ENCODE measurements around the gene SYT7. TPM values are rescaled to one million over a fixed set of nuclear protein-coding genes. Genes with fewer than 3 reads are reported as not detected.

The SYT7 gene
- total and polyA plus RNA-seq, 12 donors: 11.5 to 26.1 (median 18.7) TPM

GRCh38 chr11:61542024-61542461 lies 38.8 kb downstream of the SYT7 start:
- no peak overlapping the region for H3K27ac ChIP-seq
- no peaks in the 10 kb centered on the region for H3K36me3 ChIP-seq
- DNase-seq (no peak), ATAC-seq (peak in 1 of 8 donors; percentile 1)
- H3K9me3 ChIP-seq: no peaks in the 10 kb centered on the region
- 53 to 61% methylated on average over 19 of the region's 19 CpGs for WGBS, 2 donors
- H3K4me3 ChIP-seq: no peak overlapping the region
- TF ChIP-seq CTCF (IDR thresholded peaks at IDR 0.05): no peak
- no peaks in the 10 kb centered on the region for H3K27me3 ChIP-seq
- peaks cover 0 to 40% (median 16%) of the 10 kb centered on the region in 9 donors for H3K4me1 ChIP-seq
- intact Hi-C loops (cut with DNase I): no loop called here

DNA sequence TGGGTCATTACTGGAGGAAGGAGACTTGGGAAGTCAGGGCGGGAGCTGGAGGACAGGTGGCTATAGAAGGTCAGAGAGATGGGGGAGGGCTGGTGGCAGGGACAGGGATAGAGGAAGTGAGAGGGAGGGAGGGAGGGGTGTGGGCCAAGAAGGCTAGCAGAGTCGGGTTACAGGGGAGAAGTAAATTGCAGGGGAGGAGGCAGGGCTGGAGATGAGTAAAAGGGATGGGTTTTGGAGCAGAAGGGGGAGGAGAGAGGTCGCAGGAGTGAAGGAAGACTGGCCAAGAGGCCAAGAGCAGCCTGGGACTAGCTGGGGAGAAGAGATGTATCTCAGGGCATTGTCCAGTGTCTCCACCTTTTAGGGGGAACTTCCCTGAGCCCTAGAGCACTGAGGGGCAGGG lies 39.3 kb downstream of the SYT7 start:
- Histone ChIP-seq H3K4me3 (no peak overlapping the region), H3K27ac (no peak overlapping the region), H3K9me3 (no peaks in the 10 kb centered on the region), H3K4me1 (peaks cover 0 to 41% (median 16%) of the 10 kb centered on the region in 9 donors), H3K36me3 (no peaks in the 10 kb centered on the region), H3K27me3 (no peaks in the 10 kb centered on the region)
- intact Hi-C loops (cut with DNase I): no loop called here
- 33 to 50% methylated on average over 3 of the region's 3 CpGs for WGBS, 2 donors
- ATAC-seq (peak in 1 of 8 donors; percentile 7), DNase-seq (no peak)
- TF ChIP-seq CTCF (IDR thresholded peaks at IDR 0.05): no peak

- no peaks in the 10 kb centered on the region for H3K9me3 ChIP-seq
- DNase-seq (no peak), ATAC-seq (no peak)
- no peak for TF ChIP-seq CTCF (IDR thresholded peaks at IDR 0.05)
- intact Hi-C loops (cut with DNase I): no loop called here
- 66 to 76% methylated on average over 9 of the region's 9 CpGs for whole genome bisulfite sequencing, 2 donors
- H3K27ac ChIP-seq: no peak overlapping the region
- H3K36me3 ChIP-seq: no peaks in the 10 kb centered on the region
- peaks cover 0 to 52% (median 16%) of the 10 kb centered on the region in 9 donors for H3K4me1 ChIP-seq
- H3K27me3 ChIP-seq: no peaks in the 10 kb centered on the region
- H3K4me3 ChIP-seq: no peak overlapping the region
These were observed 40.3 kb downstream of the SYT7 start for GRCh38 chr11:61540528-61540927.

DNA sequence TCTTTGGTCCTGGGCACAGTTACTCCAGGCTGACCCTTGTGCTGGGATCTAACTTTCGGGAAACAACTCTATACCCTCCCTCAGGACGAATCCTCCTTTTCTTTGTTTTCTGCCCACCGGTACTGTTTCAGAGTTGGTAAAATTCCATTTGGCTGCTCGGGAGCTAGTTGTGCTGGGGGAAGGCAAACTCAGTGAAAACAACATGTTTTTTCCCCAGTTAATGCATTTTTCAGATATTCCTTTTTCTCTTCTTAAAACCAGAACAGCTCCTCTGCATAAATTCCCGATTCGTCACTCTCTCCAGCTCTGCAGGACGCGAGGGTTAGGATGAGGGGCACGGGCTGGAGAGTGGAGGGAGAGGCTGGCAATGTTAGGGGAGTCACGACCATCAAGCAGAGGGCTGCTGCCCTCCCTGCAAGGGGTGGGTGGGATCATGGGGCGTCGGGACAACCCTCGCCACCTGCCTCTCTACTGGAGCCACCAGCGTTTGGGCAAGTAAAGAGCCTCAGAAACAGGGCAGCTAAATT lies 41.0 kb downstream of the SYT7 start:
- Histone ChIP-seq H3K36me3 (no peaks in the 10 kb centered on the region), H3K27me3 (no peaks in the 10 kb centered on the region), H3K9me3 (no peaks in the 10 kb centered on the region), H3K4me3 (no peak overlapping the region), H3K4me1 (peaks cover 0 to 57% (median 21%) of the 10 kb centered on the region in 9 donors), H3K27ac (no peak overlapping the region)
- TF ChIP-seq CTCF (IDR thresholded peaks at IDR 0.05): no peak
- intact Hi-C loops (cut with DNase I): loop anchor here in 3 of 10 donors (5.0 to 10.0 kb wide), 3 partner anchors 32 to 95 kb away; no protein-coding TSS in a partner anchor
- DNase-seq (no peak), ATAC-seq (no peak)
- 72 to 84% methylated on average over 14 of the region's 14 CpGs for whole genome bisulfite sequencing, 2 donors
